ENCODE measurements around the gene LHX8. TPM values are rescaled to one million over a fixed set of nuclear protein-coding genes. Genes with fewer than 3 reads are reported as not detected.

Gene LHX8
- total and polyA plus RNA-seq, 10 of the 15 experiments (the other 5 are each of a cell fraction or from before 2014, with no cell fraction given): not detected

GRCh38 chr1:75126611-75127101 lies 7.5 kb upstream of the LHX8 start:
- Histone ChIP-seq H3K4me2 (ENCODE audit: control insufficient read depth, insufficient read depth) (no peak overlapping the region), H3K9ac (ENCODE audit: control insufficient read depth, insufficient read depth, low read length) (no peak overlapping the region), H3K9me3 (replicated peaks; ENCODE audit: control insufficient read depth, insufficient read depth, low read length) (no peaks in the 10 kb centered on the region; the same call in 2 of the 3 replicates), H2AFZ (ENCODE audit: control insufficient read depth, low read depth, low read length) (no peak overlapping the region), H4K20me1 (ENCODE audit: control insufficient read depth, insufficient read depth) (no peaks in the 10 kb centered on the region), H3K79me2 (ENCODE audit: control insufficient read depth, insufficient read depth, low read length) (no peaks in the 10 kb centered on the region), H3K4me3 (no peak overlapping the region), H3K36me3 (ENCODE audit: control insufficient read depth in 2 of 2, insufficient read depth in 2 of 2, low read length in 1 of 2) (no peaks in the 10 kb centered on the region), H3K27me3 (replicated peaks in 1 of 2; ENCODE audit: control insufficient read depth in 2 of 2, insufficient read depth in 2 of 2, low read length in 1 of 2) (peaks cover 11 to 22% of the 10 kb centered on the region in 2 experiments), H3K4me1 (ENCODE audit: control insufficient read depth, insufficient read depth, low read length) (no peaks in the 10 kb centered on the region), H3K27ac (ENCODE audit: control insufficient read depth, insufficient read depth) (no peak overlapping the region)
- ChIA-PET RAD21 (ENCODE audit: unreplicated experiment) (no interaction called here), SMC1A (ENCODE audit: uncharacterized antibody, unreplicated experiment) (no interaction called here), POLR2A (no interaction called here), CTCF (no interaction called here)
- intact Hi-C loops (cut with micrococcal nuclease; ENCODE audit: unreplicated experiment) (no loop called here), in situ Hi-C loops (cut with MboI) (no loop called here)
- DNase-seq (ENCODE audit: low read depth, low spot score): no peak
- 40% methylated on average over 12 of the region's 12 CpGs for WGBS (ENCODE audit: insufficient coverage, insufficient replicate concordance, low lambda C conversion rate, missing lambda C conversion rate)
- no peak for FAIRE-seq
- TF ChIP-seq POLR2A (IDR thresholded peaks at IDR 0.05; ENCODE audit: low read depth, low read length) (no peak), TCF3 (IDR thresholded peaks at IDR 0.05; ENCODE audit: borderline replicate concordance, insufficient read depth, low read depth, low read length) (no peak), KAT2A (conservative IDR thresholded peaks at IDR 0.05; ENCODE audit: control insufficient read depth, low read depth, low read length) (no peak)
- no TSS peak for BruUV-seq (replicated peaks)
- no peak for ATAC-seq

DNA sequence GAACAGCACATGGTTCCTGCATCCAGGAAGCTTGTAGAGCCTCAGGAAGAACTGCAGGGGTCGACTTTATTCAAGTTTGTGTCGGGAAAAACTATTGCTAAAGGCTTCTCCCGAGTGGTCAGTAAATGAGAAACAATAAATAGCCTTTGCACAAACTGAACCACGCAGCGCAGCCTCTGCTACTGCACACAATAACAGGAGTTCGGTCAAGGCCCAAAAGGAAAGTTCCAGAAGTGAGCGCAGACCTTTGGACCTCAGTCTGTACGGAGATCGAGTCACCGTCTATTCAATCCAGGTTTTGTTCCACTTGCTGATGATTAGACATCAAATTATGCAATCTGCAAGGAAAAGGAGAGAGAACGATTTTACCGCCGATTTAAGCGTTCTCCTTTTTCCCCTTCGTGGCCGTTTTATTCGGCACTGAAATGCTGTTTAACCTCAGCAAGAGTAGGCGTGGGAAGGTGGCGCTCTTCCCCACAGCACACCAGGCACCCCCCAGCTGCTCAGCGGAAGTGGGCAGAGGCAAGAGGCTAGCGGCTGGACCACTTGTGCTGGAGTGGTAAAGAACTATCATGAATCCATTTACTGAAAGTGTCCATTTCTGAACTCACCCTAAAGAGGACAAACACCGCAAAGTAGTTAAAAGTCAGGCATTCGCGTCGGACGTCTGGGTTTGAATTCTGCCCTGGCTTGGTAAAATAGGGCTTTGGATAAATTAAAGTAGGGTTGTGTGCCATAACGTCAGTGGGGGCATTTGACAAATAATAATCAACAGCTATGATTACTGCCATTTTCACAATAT lies 6.1 kb upstream of the LHX8 start:
- H3K9ac ChIP-seq (ENCODE audit: control insufficient read depth, insufficient read depth, low read length): no peak overlapping the region
- FAIRE-seq (no peak), DNase-seq (ENCODE audit: low read depth, low spot score) (no peak), ATAC-seq (no peak)
- ChIA-PET SMC1A (ENCODE audit: uncharacterized antibody, unreplicated experiment) (no interaction called here), RAD21 (ENCODE audit: unreplicated experiment) (no interaction called here), CTCF (no interaction called here), POLR2A (no interaction called here)
- H3K27ac ChIP-seq (ENCODE audit: control insufficient read depth, insufficient read depth): no peak overlapping the region
- no peak overlapping the region for H3K4me2 ChIP-seq (ENCODE audit: control insufficient read depth, insufficient read depth)
- H3K4me3 ChIP-seq: no peak overlapping the region
- no TSS peak for BruUV-seq (replicated peaks)
- no peaks in the 10 kb centered on the region; the same call in 2 of the 3 replicates for H3K9me3 ChIP-seq (replicated peaks; ENCODE audit: control insufficient read depth, insufficient read depth, low read length)
- peaks cover 11 to 30% of the 10 kb centered on the region in 2 experiments for H3K27me3 ChIP-seq (replicated peaks in 1 of 2; ENCODE audit: control insufficient read depth in 2 of 2, insufficient read depth in 2 of 2, low read length in 1 of 2)
- in situ Hi-C loops (cut with MboI): no loop called here
- H3K36me3 ChIP-seq (ENCODE audit: control insufficient read depth in 2 of 2, insufficient read depth in 2 of 2, low read length in 1 of 2): no peaks in the 10 kb centered on the region
- H2AFZ ChIP-seq (ENCODE audit: control insufficient read depth, low read depth, low read length): no peak overlapping the region
- no peaks in the 10 kb centered on the region for H4K20me1 ChIP-seq (ENCODE audit: control insufficient read depth, insufficient read depth)
- WGBS (ENCODE audit: insufficient coverage, insufficient replicate concordance, low lambda C conversion rate, missing lambda C conversion rate): 35% methylated on average over 27 of the region's 27 CpGs
- no peaks in the 10 kb centered on the region for H3K4me1 ChIP-seq (ENCODE audit: control insufficient read depth, insufficient read depth, low read length)
- H3K79me2 ChIP-seq (ENCODE audit: control insufficient read depth, insufficient read depth, low read length): no peaks in the 10 kb centered on the region
- intact Hi-C loops (cut with micrococcal nuclease; ENCODE audit: unreplicated experiment): no loop called here
- TF ChIP-seq SKIL (IDR thresholded peaks at IDR 0.05; ENCODE audit: low read depth, poor library complexity, severe bottlenecking) (no peak), MTA2 (IDR thresholded peaks at IDR 0.05; ENCODE audit: low read depth) (no peak), IRF4 (IDR thresholded peaks at IDR 0.05; ENCODE audit: low read depth, low read length) (no peak), BHLHE40 (IDR thresholded peaks at IDR 0.05; ENCODE audit: borderline replicate concordance in 1 of 2, low read depth in 2 of 2, low read length in 1 of 2) (no peak), PKNOX1 (IDR thresholded peaks at IDR 0.05) (no peak)
- TF ChIP-seq, protein P1, sequence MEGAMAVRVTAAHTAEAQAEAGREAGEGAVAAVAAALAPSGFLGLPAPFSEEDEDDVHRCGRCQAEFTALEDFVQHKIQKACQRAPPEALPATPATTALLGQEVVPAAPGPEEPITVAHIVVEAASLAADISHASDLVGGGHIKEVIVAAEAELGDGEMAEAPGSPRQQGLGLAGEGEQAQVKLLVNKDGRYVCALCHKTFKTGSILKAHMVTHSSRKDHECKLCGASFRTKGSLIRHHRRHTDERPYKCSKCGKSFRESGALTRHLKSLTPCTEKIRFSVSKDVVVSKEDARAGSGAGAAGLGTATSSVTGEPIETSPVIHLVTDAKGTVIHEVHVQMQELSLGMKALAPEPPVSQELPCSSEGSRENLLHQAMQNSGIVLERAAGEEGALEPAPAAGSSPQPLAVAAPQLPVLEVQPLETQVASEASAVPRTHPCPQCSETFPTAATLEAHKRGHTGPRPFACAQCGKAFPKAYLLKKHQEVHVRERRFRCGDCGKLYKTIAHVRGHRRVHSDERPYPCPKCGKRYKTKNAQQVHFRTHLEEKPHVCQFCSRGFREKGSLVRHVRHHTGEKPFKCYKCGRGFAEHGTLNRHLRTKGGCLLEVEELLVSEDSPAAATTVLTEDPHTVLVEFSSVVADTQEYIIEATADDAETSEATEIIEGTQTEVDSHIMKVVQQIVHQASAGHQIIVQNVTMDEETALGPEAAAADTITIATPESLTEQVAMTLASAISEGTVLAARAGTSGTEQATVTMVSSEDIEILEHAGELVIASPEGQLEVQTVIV (IDR thresholded peaks at IDR 0.05; ENCODE audit: borderline replicate concordance, partially characterized antibody): no peak
